ENCODE measurements around the gene DMKN. TPM values are rescaled to one million over a fixed set of nuclear protein-coding genes. Genes with fewer than 3 reads are reported as not detected.

DMKN gene
- total and polyA plus RNA-seq, 2 of the 8 experiments (the other 6 are each of a cell fraction or from before 2014, with no cell fraction given) = 290 to 330 TPM

DNA sequence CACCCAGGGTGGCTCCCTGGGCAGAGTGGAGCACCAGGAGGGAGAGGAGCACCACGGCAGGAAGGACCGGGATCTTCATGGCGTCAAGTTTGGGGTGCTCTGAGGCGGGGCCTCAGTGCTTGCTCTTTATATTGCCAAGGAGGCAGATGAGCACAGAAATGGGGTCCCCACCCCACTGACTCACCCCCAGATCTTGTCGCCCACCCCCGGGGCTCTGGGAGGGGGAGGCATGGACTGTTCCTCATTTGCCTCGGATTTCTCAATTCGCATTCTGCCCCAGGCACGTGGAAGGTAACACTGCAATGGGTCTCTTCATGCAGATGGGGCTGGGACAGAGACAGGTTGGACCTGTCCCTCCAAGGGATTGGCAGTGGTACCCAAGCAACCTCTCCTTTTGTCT lies 23.1 kb downstream of the DMKN start, which contains the start of gene KRTDAP (continued):
- no peak for TF ChIP-seq ZNF274 (IDR thresholded peaks at IDR 0.05; ENCODE audit: borderline replicate concordance, extremely low read depth, low read length)
- TF ChIP-seq RXRA (IDR thresholded peaks at IDR 0.05; ENCODE audit: insufficient read depth, low read depth, low read length) = no peak

Measured in H1 (cell line).